Esophagus squamous epithelium (tissue), 4 donors: ENCODE results near the gene NDUFV1.

ENCODE experiments used
- POLR2A ChIP-seq, 4 donors: fragments of 450-650 bp; IDR thresholded peaks; one replicate each; pipeline ENCODE4 v1.6.1; 2017; ENCODE audit warnings: antibody characterized with exemption in 4 of 4, mild to moderate bottlenecking in 4 of 4, moderate library complexity in 3 of 4
- TF ChIP-seq, protein P1 (sequence below), 6 experiments: fragments of 450-650 bp in 4 of 6; fragments of 200-600 bp in 2 of 6; sonication (generic) in 2 of 6; IDR thresholded peaks; one replicate each; pipeline ENCODE4 v1.5.1; 2016 to 2019; ENCODE audit warnings: antibody characterized with exemption in 6 of 6, mild to moderate bottlenecking in 4 of 6, moderate library complexity in 4 of 6

- TF ChIP-seq, protein P1, sequence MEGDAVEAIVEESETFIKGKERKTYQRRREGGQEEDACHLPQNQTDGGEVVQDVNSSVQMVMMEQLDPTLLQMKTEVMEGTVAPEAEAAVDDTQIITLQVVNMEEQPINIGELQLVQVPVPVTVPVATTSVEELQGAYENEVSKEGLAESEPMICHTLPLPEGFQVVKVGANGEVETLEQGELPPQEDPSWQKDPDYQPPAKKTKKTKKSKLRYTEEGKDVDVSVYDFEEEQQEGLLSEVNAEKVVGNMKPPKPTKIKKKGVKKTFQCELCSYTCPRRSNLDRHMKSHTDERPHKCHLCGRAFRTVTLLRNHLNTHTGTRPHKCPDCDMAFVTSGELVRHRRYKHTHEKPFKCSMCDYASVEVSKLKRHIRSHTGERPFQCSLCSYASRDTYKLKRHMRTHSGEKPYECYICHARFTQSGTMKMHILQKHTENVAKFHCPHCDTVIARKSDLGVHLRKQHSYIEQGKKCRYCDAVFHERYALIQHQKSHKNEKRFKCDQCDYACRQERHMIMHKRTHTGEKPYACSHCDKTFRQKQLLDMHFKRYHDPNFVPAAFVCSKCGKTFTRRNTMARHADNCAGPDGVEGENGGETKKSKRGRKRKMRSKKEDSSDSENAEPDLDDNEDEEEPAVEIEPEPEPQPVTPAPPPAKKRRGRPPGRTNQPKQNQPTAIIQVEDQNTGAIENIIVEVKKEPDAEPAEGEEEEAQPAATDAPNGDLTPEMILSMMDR (IDR thresholded peaks at IDR 0.05): peak; percentile 68 to 91 (median 78)
- TF ChIP-seq POLR2A (IDR thresholded peaks at IDR 0.05): peak in 3 of 4 donors; percentile 77 to 83 (median 81)
These were observed 23.6 kb downstream of the NDUFV1 start for GRCh38 chr11:67630228-67630942.
